A549 (cell line): ENCODE data around the gene TPD52L1. TPM values are rescaled to one million over a fixed set of nuclear protein-coding genes. Genes with fewer than 3 reads are reported as not detected.

ENCODE experiments used
- ATAC-seq, 2 experiments: fragments of 200-7000 bp in 1 of 2; fragments of >200 bp in 1 of 2; cut with Nextera tagmentation in 1 of 2; cut with Tn5 transposase in 1 of 2; 3 replicates each; pipeline versions ENCODE4 v1.8.0 to v1.9.1; 2018 to 2020; ENCODE audit warnings: mild to moderate bottlenecking in 1 of 2, moderate library complexity in 1 of 2
- CTCF ChIA-PET: fragments of 300-600 bp; sonication (Branson Sonifier 250); formaldehyde crosslinking; extraction: SDS; loops from one replicate; lab custom pipeline; 2021; ENCODE audit warnings: antibody characterized with exemption, inconsistent platforms; lab: Yijun Ruan, JAX
- POLR2A ChIA-PET: fragments of 350-600 bp; formaldehyde crosslinking; extraction: SDS; loops from one replicate; lab custom pipeline; 2021; ENCODE audit warnings: antibody characterized with exemption, inconsistent platforms; lab: Yijun Ruan, JAX
- DNase-seq, 2 experiments: peaks; one replicate each; pipeline versions ENCODE4 v3.0.0 to v3.0.0-alpha.2; 2011 to 2016; ENCODE audit warnings: low read depth in 1 of 2, low spot score in 1 of 2
- FAIRE-seq: peaks from 2 replicates; lab custom pipeline; 2011; peaks lifted over from hg19 to GRCh38; lab: Jason Lieb, UNC
- H3K27ac ChIP-seq, 2 experiments: fragments of >200 bp; sonication (Bioruptor Twin); formaldehyde crosslinking; 3 replicates each; pipeline ENCODE4 v1.5.1; 2016 to 2017
- H3K4me1 ChIP-seq: fragments of >200 bp; sonication (Bioruptor Twin); formaldehyde crosslinking; 3 replicates; pipeline ENCODE4 v1.6.1; 2016
- H3K4me2 ChIP-seq: fragments of >200 bp; sonication (Bioruptor Twin); formaldehyde crosslinking; 3 replicates; pipeline ENCODE4 v1.6.1; 2016
- H3K4me3 ChIP-seq: fragments of >200 bp; sonication (Bioruptor Twin); formaldehyde crosslinking; 3 replicates; pipeline ENCODE4 v1.5.1; 2016
- H3K9me3 ChIP-seq: fragments of >200 bp; sonication (Bioruptor Twin); formaldehyde crosslinking; 3 replicates; pipeline ENCODE4 v1.6.1; 2016
- ATOH8 ChIP-seq: fragments of 250-450 bp; sonication (Bioruptor Pico); IDR thresholded peaks from 2 replicates; pipeline ENCODE4 v1.5.0; 2020; ENCODE audit warnings: low read depth, mild to moderate bottlenecking, moderate library complexity
- BCL3 ChIP-seq: fragments of >200 bp; sonication (Bioruptor Twin); formaldehyde crosslinking; IDR thresholded peaks from 3 replicates; pipeline ENCODE4 v1.6.1; 2016
- BHLHE40 ChIP-seq: IDR thresholded peaks from 2 replicates; pipeline ENCODE4 v1.6.1; 2012; ENCODE audit warnings: low read depth, low read length, inconsistent platforms
- CBX8 ChIP-seq: fragments of 200-600 bp; sonication (generic); IDR thresholded peaks from 2 replicates; pipeline ENCODE4 v1.6.1; 2016
- CEBPB ChIP-seq, 2 experiments: fragments of >200 bp in 1 of 2; sonication (Bioruptor Twin) in 1 of 2; formaldehyde crosslinking in 1 of 2; IDR thresholded peaks; 2 replicates each; pipeline ENCODE4 v1.6.1; 2012 to 2016
- CHD4 ChIP-seq: fragments of 200-600 bp; sonication (generic); IDR thresholded peaks from 2 replicates; pipeline ENCODE4 v1.6.1; 2016; ENCODE audit warnings: antibody characterized with exemption, mild to moderate bottlenecking, borderline replicate concordance
- CTCF ChIP-seq: fragments of >200 bp; sonication (Bioruptor Twin); formaldehyde crosslinking; IDR thresholded peaks from 3 replicates; pipeline ENCODE4 v1.5.1; 2016
- E2F6 ChIP-seq: IDR thresholded peaks from 2 replicates; pipeline ENCODE4 v1.6.1; 2012; ENCODE audit warnings: low read depth, borderline replicate concordance
- EHF ChIP-seq: fragments of 250-450 bp; sonication (Bioruptor Pico); IDR thresholded peaks from 2 replicates; pipeline ENCODE4 v1.5.0; 2020; ENCODE audit warnings: mild to moderate bottlenecking
- EHMT2 ChIP-seq: fragments of 200-600 bp; sonication (generic); IDR thresholded peaks from 2 replicates; pipeline ENCODE4 v1.6.1; 2016; ENCODE audit warnings: antibody characterized with exemption, low read depth, mild to moderate bottlenecking, moderate library complexity
- EP300 ChIP-seq, 2 experiments: fragments of >200 bp; sonication (Bioruptor Twin); formaldehyde crosslinking; IDR thresholded peaks; 2 replicates in 1 of 2; 3 replicates in 1 of 2; pipeline ENCODE4 v1.6.1; 2016 to 2017
- GATA3 ChIP-seq: IDR thresholded peaks from 2 replicates; pipeline ENCODE4 v1.6.1; 2012; ENCODE audit warnings: borderline replicate concordance
- HDAC2 ChIP-seq: fragments of 200-600 bp; sonication (generic); IDR thresholded peaks from 2 replicates; pipeline ENCODE4 v1.6.1; 2016
- HOXB5 ChIP-seq: fragments of 250-450 bp; sonication (Bioruptor Pico); IDR thresholded peaks from 2 replicates; pipeline ENCODE4 v1.5.0; 2020; ENCODE audit warnings: mild to moderate bottlenecking, moderate library complexity
- MAFK ChIP-seq: fragments of 450-650 bp; IDR thresholded peaks from 2 replicates; pipeline ENCODE4 v1.6.1; 2014; ENCODE audit not compliant: partially characterized antibody
- MAX ChIP-seq: IDR thresholded peaks from 2 replicates; pipeline ENCODE4 v1.6.1; 2012
- MYC ChIP-seq: IDR thresholded peaks from 2 replicates; pipeline ENCODE4 v1.6.1; 2012; ENCODE audit warnings: mild to moderate bottlenecking, inconsistent platforms, low read length, improper control_type of control experiment, borderline replicate concordance
- NFE2L2 ChIP-seq: fragments of 150-350 bp; conservative IDR thresholded peaks from 2 replicates; pipeline ENCODE4 v1.6.1; 2014; ENCODE audit warnings: low read length
- PHF8 ChIP-seq: fragments of 200-600 bp; sonication (generic); IDR thresholded peaks from 2 replicates; pipeline ENCODE4 v1.6.1; 2016; ENCODE audit warnings: low read depth, mild to moderate bottlenecking, antibody characterized with exemption, moderate library complexity, borderline replicate concordance
- POLR2A ChIP-seq: IDR thresholded peaks from 2 replicates; pipeline ENCODE4 v1.6.1; 2012; ENCODE audit warnings: mild to moderate bottlenecking, low read length
- POLR2AphosphoS2 ChIP-seq: conservative IDR thresholded peaks from 2 replicates; pipeline ENCODE4 v1.6.1; 2012; ENCODE audit warnings: low read length, improper control_type of control experiment, inconsistent platforms
- RCOR1 ChIP-seq: fragments of 150-350 bp; IDR thresholded peaks from 2 replicates; pipeline ENCODE4 v1.6.1; 2014; ENCODE audit warnings: antibody characterized with exemption, low read length, low read depth
- RFX5 ChIP-seq: fragments of 450-650 bp; IDR thresholded peaks from 2 replicates; pipeline ENCODE4 v1.7.1; 2014; ENCODE audit warnings: antibody characterized with exemption, mild to moderate bottlenecking, moderate library complexity
- SMC3 ChIP-seq: fragments of >200 bp; sonication (Bioruptor Twin); formaldehyde crosslinking; IDR thresholded peaks from 3 replicates; pipeline ENCODE4 v1.6.1; 2018; ENCODE audit warnings: inconsistent platforms
- TP53 ChIP-seq: fragments of 250-450 bp; sonication (Bioruptor Pico); IDR thresholded peaks from 2 replicates; pipeline ENCODE4 v1.5.0; 2021; ENCODE audit warnings: mild to moderate bottlenecking, moderate library complexity
- ZC3H11A ChIP-seq: fragments of 450-650 bp; IDR thresholded peaks from 2 replicates; pipeline ENCODE4 v1.6.1; 2014; ENCODE audit warnings: antibody characterized with exemption, mild to moderate bottlenecking
- ZFP36 ChIP-seq: fragments of 450-650 bp; IDR thresholded peaks from 2 replicates; pipeline ENCODE4 v1.6.1; 2014; ENCODE audit warnings: borderline replicate concordance; ENCODE audit not compliant: partially characterized antibody
- ZNF302 ChIP-seq: fragments of 250-450 bp; sonication (Bioruptor Pico); IDR thresholded peaks from 2 replicates; pipeline ENCODE4 v1.9.0; 2021; ENCODE audit warnings: inconsistent platforms, mild to moderate bottlenecking, moderate library complexity
- ZSCAN20 ChIP-seq: fragments of 250-450 bp; sonication (Bioruptor Pico); IDR thresholded peaks from 2 replicates; pipeline ENCODE4 v1.8.0; 2022; ENCODE audit warnings: mild to moderate bottlenecking, moderate library complexity
- WGBS: methylation state at CpG from one replicate; pipeline ENCODE4 v1.1.6; 2017; ENCODE audit errors: missing lambda C conversion rate; 5-methylcytosine and 5-hydroxymethylcytosine counted together
- polyA plus RNA-seq, 4 experiments: library from polyadenylated mRNA; depleted of rRNA in 3 of 4; stranded (reverse); fragments of >200 nt; fragmentation: RNase III in 1 of 4; extraction: RNeasy Plus Mini Kit Qiagen cat#74134 plus additional on column Dnase treatment in 1 of 4; gene quantifications; 2 replicates in 3 of 4; 3 replicates in 1 of 4; pipeline ENCODE4 v1.2.3, GENCODE V29; 2011 to 2017

Gene TPD52L1
- polyA plus RNA-seq, 2 of the 4 experiments (the other 2 are of a cell fraction): 90.1 to 144 TPM

GRCh38 chr6:125173341-125174095 is 19.9 kb downstream of the TPD52L1 start:
- WGBS: 67% methylated on average over 6 of the region's 6 CpGs
- POLR2A ChIA-PET: no interaction called here
- H3K4me2 ChIP-seq: 0 out of 3 replicates have a peak overlapping the region, but pooled peaks have one; percentile 25
- peaks cover 42% of the 10 kb centered on the region for H3K4me1 ChIP-seq
- TF ChIP-seq EHF (CRISPR knock-in tag) (no peak), E2F6 (no peak), TP53 (CRISPR knock-in tag) (no peak), EHMT2 (no peak), ZSCAN20 (no peak), PHF8 (no peak), POLR2A (no peak), ZC3H11A (no peak), NFE2L2 (no peak), POLR2AphosphoS2 (no peak), CHD4 (no peak), RFX5 (no peak), HDAC2 (no peak), ATOH8 (CRISPR knock-in tag) (no peak), BCL3 (no peak), CTCF (no peak), RCOR1 (no peak)
- peak overlapping the region in 1 of 2 experiments; percentile 6; a peak in 1 of 6 replicates for H3K27ac ChIP-seq
- CTCF ChIA-PET: interaction anchor here (4.5 kb wide), 1 partner anchor 19 kb away, joined by 19 read pairs; the partner anchor contains the start of gene TPD52L1
- no peaks in the 10 kb centered on the region for H3K9me3 ChIP-seq
- ATAC-seq: no peak
- no peak for FAIRE-seq
- no peak overlapping the region for H3K4me3 ChIP-seq
- DNase-seq: no peak

- Histone ChIP-seq H3K4me1 (peaks cover 32% of the 10 kb centered on the region; the same call in 2 of the 3 replicates), H3K9me3 (no peaks in the 10 kb centered on the region), H3K27ac (no peak overlapping the region), H3K4me2 (no peak overlapping the region), H3K4me3 (no peak overlapping the region)
- ChIA-PET POLR2A (no interaction called here), CTCF (interaction anchor here (1.0 to 4.5 kb wide), 2 partner anchors 17 to 20 kb away, joined by 4 to 19 read pairs; partner anchors contain the start of gene TPD52L1)
- ATAC-seq (no peak), FAIRE-seq (no peak), DNase-seq (no peak)
- WGBS: 47% methylated on average over 1 of the region's 1 CpG
- TF ChIP-seq MYC (no peak), MAFK (no peak), POLR2AphosphoS2 (no peak), RCOR1 (no peak), CEBPB (IDR thresholded peaks at IDR 0.05) (no peak), E2F6 (no peak), EHMT2 (no peak), GATA3 (no peak), ZNF302 (CRISPR knock-in tag) (no peak), HOXB5 (CRISPR knock-in tag) (no peak), ZSCAN20 (no peak), CHD4 (no peak), EP300 (IDR thresholded peaks at IDR 0.05) (no peak), ZFP36 (no peak), CBX8 (no peak), MAX (no peak), SMC3 (no peak), BHLHE40 (no peak), PHF8 (no peak)
Measured at GRCh38 chr6:125174626-125175025, 21.1 kb downstream of the TPD52L1 start.
